ENCODE results near the gene RNU6-7.

DNA sequence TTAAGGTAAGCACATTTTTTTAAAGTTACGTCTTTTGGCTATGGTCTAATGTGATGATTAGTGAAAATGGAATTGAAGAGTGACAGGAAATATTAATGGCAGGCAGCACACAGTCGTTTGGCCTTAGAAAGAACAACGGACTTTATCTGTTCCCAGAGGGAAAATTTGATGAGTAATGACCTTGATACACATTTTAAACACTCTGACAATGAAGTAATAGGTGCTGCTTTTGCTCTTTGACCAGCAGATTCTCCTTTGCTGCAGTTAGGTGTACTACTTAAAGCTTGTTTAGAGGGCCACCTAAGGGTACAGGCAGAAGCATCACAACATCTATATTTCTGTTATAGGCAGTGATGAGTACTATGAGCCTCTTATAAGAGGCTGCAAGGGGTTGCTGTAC, 28.3 kb downstream of the RNU6-7 start:
- TF ChIP-seq, protein P1, sequence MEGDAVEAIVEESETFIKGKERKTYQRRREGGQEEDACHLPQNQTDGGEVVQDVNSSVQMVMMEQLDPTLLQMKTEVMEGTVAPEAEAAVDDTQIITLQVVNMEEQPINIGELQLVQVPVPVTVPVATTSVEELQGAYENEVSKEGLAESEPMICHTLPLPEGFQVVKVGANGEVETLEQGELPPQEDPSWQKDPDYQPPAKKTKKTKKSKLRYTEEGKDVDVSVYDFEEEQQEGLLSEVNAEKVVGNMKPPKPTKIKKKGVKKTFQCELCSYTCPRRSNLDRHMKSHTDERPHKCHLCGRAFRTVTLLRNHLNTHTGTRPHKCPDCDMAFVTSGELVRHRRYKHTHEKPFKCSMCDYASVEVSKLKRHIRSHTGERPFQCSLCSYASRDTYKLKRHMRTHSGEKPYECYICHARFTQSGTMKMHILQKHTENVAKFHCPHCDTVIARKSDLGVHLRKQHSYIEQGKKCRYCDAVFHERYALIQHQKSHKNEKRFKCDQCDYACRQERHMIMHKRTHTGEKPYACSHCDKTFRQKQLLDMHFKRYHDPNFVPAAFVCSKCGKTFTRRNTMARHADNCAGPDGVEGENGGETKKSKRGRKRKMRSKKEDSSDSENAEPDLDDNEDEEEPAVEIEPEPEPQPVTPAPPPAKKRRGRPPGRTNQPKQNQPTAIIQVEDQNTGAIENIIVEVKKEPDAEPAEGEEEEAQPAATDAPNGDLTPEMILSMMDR (IDR thresholded peaks at IDR 0.05; ENCODE audit: low read length) = no peak
- TF ChIP-seq EZH2 (optimal IDR thresholded peaks at IDR 0.05; ENCODE audit: low read depth, low read length) = no peak
